Ramos (cell line): ENCODE results near the gene GSTT2B.
"Not testable (repeated sequence)": the region's sequence is repeated elsewhere in the genome, so short reads cannot be mapped to it uniquely, and the experiment has no call there.

Source experiments
- in situ Hi-C: fragments of 300-500 bp; cut with MboI; formaldehyde crosslinking; loops from one replicate; pipeline ENCODE4 v1.14.3; 2022; ENCODE audit warnings: low sequenced_read_pairs; ENCODE audit not compliant: unreplicated experiment

The GSTT2B gene

GRCh38 chr22:23908587-23909205, 52.3 kb downstream of the GSTT2B start:
- in situ Hi-C loops = no loop called here

GRCh38 chr22:23907423-23907822, 53.6 kb downstream of the GSTT2B start:
- in situ Hi-C loops = not testable (repeated sequence)
